Kidney epithelial cell (primary cell): ENCODE measurements around the gene ATP13A3. TPM values are rescaled to one million over a fixed set of nuclear protein-coding genes. Genes with fewer than 3 reads are reported as not detected.

ENCODE experiments used
- DNase-seq: peaks from one replicate; pipeline ENCODE4 v3.0.0-alpha.2; 2010; ENCODE audit warnings: low read depth
- H3K27me3 ChIP-seq: 2 replicates; pipeline ENCODE4 v1.6.0; 2011; ENCODE audit warnings: low read length; ENCODE audit not compliant: control insufficient read depth, insufficient read depth
- H3K36me3 ChIP-seq: 2 replicates; pipeline ENCODE4 v1.5.1; 2011; ENCODE audit warnings: low read length; ENCODE audit not compliant: control insufficient read depth, insufficient read depth
- H3K4me3 ChIP-seq: 2 replicates; pipeline ENCODE4 v1.5.1; 2011; ENCODE audit warnings: low read depth, mild to moderate bottlenecking, control low read depth, low read length
- total RNA-seq: library from RNA; depleted of rRNA; stranded (reverse); fragments of >200 nt; gene quantifications from 2 replicates; pipeline ENCODE4 v1.2.3, GENCODE V29; 2015
- TF ChIP-seq, protein P1 (sequence below): IDR thresholded peaks from 2 replicates; pipeline ENCODE4 v1.5.1; 2011; ENCODE audit warnings: mild to moderate bottlenecking, moderate library complexity, low read length, control low read depth, inconsistent platforms; ENCODE audit not compliant: insufficient read depth, poor library complexity, severe bottlenecking

The ATP13A3 gene
- total RNA-seq, 1 donor from 2014 or later = 324 TPM

DNA sequence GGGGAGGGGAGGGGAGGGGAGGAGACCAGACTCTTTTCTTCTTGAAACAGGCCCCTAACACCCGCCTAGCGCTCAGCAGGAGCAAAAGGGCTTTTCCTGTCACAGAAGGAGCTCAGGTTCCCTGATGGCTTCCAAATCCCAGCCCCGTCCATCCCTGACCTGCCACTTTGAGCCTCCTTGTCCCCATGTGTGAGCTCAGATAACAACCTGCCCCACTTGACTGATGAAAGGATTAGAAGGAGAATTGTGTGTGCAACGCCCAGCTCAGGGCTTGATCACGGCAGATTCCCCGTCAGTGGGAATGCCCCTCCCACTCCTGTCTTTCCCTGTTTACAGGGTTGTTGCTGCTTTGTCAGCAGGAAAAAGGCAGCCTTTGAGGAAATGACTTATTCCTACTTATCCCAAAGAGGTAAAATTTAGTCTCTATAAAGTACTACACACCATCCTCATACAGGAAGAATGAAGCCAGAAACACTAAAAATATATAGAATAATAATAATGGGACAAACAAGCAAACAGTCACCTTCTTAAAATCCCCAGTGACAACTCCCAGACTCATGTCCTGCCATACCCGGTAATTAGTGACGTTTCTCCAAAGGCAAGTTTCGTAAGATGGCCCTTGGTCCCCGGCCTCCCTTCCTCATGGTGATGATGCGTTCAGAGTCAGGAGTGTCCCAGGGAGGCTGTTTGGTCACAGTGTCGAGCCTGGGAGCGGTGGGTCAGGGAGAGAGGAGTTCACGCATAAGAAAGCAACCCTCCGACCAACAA is 111.1 kb downstream of the ATP13A3 start:
- Histone ChIP-seq H3K36me3 (no peaks in the 10 kb centered on the region), H3K4me3 (no peak overlapping the region), H3K27me3 (peaks cover 15% of the 10 kb centered on the region)
- no peak for DNase-seq
- TF ChIP-seq, protein P1, sequence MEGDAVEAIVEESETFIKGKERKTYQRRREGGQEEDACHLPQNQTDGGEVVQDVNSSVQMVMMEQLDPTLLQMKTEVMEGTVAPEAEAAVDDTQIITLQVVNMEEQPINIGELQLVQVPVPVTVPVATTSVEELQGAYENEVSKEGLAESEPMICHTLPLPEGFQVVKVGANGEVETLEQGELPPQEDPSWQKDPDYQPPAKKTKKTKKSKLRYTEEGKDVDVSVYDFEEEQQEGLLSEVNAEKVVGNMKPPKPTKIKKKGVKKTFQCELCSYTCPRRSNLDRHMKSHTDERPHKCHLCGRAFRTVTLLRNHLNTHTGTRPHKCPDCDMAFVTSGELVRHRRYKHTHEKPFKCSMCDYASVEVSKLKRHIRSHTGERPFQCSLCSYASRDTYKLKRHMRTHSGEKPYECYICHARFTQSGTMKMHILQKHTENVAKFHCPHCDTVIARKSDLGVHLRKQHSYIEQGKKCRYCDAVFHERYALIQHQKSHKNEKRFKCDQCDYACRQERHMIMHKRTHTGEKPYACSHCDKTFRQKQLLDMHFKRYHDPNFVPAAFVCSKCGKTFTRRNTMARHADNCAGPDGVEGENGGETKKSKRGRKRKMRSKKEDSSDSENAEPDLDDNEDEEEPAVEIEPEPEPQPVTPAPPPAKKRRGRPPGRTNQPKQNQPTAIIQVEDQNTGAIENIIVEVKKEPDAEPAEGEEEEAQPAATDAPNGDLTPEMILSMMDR = no peak

DNA sequence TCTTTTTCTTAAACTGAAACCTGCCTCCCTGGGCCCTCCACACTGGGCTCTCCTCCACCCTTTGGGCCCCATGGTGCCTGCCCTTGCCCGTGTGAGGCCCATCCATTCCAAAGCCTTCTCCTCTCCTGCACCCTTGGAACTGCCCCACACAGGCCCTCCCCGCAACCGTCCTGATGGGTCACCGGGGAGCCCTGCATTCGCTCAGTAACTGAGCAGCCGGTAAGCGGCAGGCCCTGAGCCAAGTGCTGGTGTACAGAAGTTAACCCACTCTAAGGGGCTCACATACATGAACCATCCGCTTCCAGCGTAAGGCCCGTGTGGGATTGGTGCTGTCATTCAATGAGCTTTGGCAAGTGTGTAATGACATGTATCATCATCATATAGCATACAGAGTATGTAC is 111.9 kb downstream of the ATP13A3 start:
- H3K36me3 ChIP-seq = no peaks in the 10 kb centered on the region
- TF ChIP-seq, protein P1 = no peak
- H3K4me3 ChIP-seq = no peak overlapping the region
- H3K27me3 ChIP-seq = peaks cover 18% of the 10 kb centered on the region
- no peak for DNase-seq

DNA sequence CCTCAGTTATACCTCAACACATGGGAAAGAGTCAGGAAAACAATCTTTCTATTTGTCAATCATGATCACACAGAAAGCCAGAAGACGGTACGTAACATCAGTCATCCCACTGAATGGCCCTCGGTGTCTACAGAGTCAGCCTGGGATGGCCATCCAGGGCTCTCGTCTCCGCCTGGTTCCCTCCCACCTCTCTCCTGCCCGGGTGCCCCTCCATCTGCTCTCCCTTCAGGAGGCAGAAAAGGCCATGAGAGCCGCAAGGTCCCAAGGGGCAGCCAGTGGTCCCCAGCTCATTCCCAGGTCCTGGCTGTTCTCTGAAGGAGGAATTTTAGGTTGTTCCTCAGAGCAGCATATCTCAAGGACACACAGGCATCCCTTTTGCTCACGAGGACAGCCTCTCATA is 112.9 kb downstream of the ATP13A3 start:
- no peak for DNase-seq
- H3K4me3 ChIP-seq = no peak overlapping the region
- TF ChIP-seq, protein P1 = no peak
- H3K27me3 ChIP-seq = peaks cover 24% of the 10 kb centered on the region
- no peaks in the 10 kb centered on the region for H3K36me3 ChIP-seq

DNA sequence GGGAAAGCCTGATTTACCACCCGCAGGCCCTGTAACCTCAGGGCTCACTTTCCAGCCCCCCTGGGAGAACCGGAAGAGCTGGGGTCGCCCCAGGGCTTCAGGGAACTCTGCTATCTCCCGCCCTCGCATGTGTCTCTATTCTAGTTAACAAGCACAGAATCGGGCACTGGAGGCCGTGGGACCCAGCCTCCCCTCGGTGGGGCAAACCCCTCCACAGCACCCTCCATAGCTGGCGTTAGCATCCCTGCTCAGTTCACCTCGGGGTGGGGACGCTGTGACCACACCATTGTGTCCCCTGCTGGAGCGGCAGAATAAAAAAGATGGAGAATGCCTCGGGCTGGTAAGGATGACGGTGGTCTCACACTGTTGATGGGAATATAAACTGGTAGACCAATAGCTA is 113.8 kb downstream of the ATP13A3 start:
- TF ChIP-seq, protein P1 = no peak
- no peak for DNase-seq
- H3K36me3 ChIP-seq = no peaks in the 10 kb centered on the region
- H3K27me3 ChIP-seq = peaks cover 32% of the 10 kb centered on the region
- H3K4me3 ChIP-seq = no peak overlapping the region

DNA sequence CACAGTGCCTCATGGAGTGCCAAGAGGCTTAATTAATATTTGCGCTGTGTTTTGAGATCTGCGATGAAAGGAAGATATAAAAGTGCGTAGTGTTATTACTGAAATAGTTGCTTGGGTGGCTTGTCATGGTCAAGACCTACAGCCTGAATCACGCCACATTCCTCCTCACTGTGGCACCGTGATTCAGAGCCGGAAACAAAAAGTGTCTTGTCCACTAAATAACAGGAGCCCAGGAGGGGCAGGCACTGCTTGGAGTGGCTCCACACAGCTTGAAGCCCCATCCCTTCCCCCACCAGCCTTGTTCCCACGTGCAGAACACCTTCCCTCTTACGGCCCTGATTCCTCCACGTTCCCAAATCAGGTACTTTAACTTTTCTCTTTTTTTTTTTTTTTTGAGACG is 116.0 kb downstream of the ATP13A3 start:
- Histone ChIP-seq H3K27me3 (peaks cover 29% of the 10 kb centered on the region), H3K4me3 (no peak overlapping the region), H3K36me3 (no peaks in the 10 kb centered on the region)
- TF ChIP-seq, protein P1 = no peak
- DNase-seq = no peak
